DMS114 treated with DMSO at 0.1 percent for 48 hours (cell line): ENCODE measurements around the gene CACNG1.
"Not testable (repeated sequence)": the region's sequence is repeated elsewhere in the genome, so short reads cannot be mapped to it uniquely, and the experiment has no call there.

Experiments used
- DNase-seq: peaks from one replicate; lab custom pipeline; 2025; ENCODE audit not compliant: unreplicated experiment; lab: John Stamatoyannopoulos, UW

CACNG1 gene

DNA sequence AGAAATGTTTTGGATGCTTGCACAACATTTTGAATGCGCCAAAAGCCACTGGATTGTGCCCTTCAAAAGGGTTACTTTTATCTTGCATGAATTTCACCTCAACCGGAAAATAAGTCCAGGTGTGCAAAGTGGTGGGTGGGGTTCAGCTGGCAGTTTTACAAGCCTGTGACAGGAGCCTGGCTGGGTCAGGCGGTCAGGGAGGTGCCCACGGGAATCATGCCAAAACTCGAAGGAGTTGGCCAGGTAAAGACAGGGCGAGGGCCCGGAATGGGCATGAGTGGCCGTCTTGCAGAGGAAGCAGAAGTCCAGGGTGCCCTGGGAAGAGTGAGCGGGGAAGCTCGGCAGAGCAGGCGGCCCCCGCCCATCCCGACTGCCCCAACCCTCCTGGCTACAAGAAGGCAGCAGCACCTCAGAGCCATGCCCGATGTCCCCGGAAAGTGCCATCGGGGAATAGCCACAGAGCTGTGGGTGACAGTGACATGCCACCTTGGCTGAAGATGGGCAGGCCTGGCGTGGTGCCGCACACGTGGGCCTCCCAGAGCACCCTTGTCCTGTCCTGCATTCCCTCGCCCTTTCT is 19.1 kb upstream of the CACNG1 start:
- no peak for DNase-seq

DNA sequence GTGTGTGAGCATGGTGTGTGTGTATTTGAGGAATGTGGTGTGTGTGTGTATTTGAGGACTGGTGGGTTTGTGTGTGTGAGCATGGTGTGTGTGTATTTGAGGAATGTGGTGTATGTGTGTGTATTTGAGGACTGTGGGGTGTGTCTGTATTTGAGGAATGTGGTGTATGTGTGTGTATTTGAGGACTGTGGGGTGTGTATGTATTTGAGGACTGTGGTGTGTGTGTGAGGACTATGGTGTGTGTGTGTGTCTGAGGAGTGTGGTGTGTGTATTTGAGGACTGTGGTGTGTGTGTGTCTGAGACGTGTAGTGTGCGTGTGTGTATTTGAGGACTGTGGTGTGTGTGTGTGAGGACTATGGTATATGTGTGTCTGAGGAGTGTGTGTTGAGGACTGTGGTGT is 18.0 kb upstream of the CACNG1 start:
- DNase-seq: no peak

DNA sequence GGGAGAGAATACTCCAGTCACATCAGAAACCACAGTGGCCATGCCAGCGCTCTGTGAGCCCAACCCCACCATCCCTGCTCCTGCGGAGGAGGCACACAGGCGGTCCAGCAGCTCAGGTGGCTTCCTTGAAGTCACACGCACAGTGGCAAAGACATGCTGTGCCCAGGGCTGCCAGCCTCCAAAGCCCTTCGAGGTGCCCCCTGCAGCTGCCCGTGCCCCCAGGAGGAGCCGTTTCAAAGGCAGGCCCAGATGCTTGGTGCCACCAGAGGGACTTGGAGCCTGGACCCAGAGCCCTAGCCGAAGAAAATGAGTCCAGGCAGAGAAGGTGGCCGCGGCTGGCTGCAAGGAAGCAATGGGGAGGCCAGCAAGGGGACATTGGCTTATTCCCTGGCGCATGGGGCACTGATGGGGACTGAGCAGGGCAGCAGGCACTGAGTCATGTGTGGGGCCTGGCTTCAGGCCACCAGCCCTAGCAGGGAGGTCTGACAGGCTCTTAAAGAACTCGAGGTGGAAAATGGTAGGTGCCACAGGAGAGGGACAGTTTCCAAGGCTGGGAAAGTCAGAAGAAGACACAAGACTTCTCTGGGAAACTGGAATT is 17.2 kb upstream of the CACNG1 start:
- DNase-seq: no peak

DNA sequence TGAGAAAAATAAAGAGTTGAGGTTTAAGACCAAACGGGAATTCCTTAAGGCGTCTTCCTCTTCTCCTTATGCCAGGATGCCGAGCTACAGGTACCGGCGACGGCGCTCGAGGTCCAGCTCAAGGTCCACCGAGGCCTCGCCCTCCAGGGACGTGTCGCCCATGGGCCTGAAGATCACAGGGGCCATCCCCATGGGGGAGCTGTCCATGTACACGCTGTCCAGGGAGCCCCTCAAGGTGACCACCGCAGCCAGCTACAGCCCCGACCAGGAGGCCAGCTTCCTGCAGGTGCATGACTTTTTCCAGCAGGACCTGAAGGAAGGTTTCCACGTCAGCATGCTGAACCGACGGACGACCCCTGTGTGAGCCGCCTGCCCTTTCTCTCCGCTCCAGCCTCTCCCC is 13.7 kb upstream of the CACNG1 start:
- DNase-seq: no peak

DNA sequence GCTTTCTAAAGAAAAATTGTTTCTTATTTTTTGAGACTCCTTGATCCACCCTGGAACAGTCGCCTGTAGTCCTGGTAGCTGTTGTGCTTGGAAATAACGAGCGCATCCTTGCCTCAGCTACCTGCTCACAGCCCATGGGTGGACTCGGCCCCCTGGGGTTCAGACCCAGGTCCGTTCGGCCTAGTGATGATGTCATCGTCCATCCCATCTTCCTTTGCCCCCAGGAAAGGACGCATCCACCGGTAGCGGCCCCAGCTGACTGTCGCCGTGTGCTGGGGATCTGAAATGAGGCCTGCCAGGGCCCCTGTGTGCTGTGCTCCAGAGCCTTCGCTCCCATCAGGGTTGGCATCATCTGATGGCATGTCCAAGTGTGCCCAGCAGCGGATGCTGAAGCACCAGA is 12.0 kb upstream of the CACNG1 start:
- no peak for DNase-seq

DNA sequence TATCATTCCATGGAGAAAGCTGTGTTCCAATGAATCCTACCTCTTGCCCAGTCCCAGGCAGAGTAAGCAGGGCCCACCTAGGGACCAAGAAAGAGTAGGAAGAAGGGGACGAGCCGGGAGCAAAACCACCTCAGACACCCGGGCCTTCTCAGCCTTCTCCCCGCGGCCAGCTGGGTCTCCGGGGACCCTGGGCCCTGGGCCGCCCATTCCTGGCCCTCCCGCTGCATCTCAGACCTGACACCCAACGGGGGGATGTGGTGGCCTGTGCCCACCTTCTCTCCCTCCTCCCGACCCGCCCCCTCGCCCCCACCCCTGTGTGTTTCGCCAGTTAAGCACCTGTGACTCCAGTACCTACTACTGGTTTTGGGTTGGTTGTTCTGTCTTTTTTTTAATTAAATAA is 11.4 kb upstream of the CACNG1 start:
- DNase-seq: no peak

DNA sequence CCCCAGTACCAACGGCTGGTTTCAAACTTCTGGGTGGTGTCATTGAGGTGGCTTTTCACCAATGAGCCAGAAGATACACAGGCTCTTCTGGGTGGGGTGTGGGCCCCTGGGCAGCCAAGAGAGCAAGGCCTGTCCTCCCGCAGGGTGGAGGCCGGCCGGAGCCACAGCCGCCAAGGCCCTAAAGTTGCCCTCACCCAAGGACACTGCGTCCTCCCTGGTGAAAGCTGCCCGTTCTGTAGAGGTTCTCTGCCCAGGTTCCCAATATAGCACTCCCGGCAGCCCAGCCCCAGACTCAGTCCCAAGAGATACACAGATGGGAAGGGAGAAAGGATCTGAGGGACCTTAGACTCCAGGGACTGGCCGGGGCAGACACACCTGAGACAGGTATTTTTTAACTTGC is 10.7 kb upstream of the CACNG1 start:
- DNase-seq: no peak

DNA sequence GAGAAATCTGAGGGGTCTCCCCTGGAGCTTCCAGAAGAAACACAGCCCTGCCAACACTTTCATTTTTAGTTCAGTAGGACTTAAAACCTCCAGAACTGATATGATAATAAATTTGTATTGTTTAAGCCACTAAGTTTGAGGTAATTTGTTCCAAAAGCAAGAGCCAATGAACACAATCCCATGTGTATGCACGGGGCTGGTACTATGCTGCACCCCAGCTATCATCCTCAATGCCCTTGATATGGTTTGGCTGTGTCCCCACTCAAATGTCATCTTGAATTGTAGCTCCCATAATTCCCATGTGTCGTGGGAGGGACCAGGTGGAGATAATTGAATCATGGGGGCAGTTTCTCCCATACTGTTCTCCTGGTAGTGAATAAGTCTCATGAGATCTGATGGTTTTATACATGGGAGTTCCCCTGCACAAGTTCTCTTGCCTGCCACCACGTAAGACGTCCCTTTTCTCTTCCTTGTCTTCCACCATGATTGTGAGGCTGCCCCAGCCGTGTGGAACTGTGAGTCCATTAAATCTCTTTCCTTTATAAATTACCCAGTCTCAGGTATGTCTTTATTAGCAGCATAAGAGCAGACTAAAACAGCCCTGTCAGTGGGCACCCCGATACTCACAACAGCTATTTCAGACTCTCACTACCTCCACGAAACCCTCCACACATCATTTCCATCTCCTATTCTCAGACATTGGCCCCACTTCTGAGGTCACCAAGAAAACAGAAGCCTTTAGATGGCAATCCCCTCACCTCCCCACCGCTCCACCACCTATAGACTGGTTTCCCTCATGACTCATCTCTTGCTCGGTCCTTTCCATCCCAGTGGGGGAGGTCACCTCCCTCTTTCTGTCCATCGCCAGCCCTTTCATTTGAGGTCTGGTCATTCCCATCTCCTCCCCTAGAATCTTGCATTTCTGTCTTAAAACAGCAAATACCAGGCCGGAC is 8.9 kb upstream of the CACNG1 start:
- DNase-seq: no peak

DNA sequence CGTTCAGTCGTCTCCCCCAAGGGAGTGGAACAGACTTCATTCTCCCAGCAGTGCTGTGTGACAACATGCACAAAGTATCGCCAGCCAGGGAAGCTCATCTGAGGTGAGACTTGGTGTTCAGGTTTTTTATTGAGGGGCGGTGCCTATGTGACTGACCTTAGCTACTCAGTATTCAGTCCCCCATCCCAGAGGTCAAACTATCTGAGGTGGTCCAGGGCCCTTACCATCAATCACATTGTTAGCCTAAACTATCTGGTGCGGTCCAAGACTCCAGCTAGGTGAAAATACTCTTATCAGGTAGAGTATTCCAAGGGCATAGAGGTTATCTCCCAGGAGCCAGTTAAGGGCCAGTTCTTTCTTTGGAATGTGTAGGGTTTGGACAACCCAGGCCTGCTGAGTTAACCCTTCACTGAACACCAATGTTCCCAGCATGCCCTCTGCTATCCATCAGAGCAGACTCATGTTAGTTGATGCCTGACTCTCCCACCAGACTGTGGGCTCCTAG is 5.4 kb upstream of the CACNG1 start:
- DNase-seq: no peak

DNA sequence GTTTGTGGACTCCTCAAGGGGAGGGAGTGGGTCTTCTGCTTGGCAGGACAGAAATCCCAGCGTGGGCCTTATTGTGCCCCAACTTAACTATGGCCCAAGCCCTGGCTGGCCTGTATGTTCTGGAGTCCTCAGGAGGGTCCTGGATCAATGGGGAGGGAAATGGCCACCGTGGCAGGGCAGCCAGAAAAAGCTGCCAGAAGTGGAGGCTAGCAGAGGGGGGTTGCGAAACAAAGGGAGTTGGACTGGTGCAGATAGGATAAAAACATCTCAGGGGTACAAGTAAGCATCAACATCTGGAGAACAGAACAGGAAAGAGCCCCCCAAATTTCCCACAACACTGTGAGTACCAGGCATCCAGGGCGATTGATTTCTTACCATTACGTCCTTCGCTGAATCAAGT is 3.7 kb upstream of the CACNG1 start:
- DNase-seq: no peak

DNA sequence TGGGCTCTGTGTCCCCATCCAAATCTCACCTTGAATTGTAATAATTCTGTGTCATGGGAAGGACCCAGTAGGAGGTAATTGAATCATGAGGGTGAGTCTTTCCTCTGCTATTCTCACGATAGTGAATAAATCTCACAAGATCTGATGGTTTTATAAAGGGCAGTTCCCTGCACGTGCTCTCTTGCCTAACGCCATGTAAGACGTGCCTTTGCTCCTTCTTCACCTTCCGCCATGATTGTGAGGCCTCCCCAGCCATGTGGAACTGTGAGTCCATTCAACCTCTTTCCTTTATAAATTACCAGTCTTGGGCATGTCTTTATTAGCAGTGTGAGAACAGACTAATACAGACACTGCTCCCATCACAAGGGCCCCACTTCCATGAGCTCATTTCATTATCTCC is 3.2 kb upstream of the CACNG1 start:
- DNase-seq: not testable (repeated sequence)

DNA sequence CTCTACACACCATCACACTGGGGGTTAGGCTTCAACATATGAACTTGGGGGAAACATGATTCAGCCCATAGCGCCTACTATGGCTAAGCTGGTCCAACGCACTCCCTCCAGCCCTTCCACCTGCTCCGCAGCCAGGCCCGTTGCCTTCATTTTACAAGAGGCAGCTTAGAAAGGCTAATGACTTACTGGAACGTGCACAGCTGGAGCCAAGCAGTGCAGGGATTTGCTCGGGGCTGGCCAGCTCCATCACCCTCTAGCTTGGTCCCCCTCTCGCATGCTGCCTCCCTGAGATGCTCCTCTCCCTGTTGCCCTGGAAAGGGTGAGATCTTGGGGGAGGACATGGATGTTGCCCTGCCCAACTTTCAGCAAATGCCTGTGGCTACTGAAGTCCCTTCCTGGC is 2.8 kb upstream of the CACNG1 start:
- DNase-seq: no peak

DNA sequence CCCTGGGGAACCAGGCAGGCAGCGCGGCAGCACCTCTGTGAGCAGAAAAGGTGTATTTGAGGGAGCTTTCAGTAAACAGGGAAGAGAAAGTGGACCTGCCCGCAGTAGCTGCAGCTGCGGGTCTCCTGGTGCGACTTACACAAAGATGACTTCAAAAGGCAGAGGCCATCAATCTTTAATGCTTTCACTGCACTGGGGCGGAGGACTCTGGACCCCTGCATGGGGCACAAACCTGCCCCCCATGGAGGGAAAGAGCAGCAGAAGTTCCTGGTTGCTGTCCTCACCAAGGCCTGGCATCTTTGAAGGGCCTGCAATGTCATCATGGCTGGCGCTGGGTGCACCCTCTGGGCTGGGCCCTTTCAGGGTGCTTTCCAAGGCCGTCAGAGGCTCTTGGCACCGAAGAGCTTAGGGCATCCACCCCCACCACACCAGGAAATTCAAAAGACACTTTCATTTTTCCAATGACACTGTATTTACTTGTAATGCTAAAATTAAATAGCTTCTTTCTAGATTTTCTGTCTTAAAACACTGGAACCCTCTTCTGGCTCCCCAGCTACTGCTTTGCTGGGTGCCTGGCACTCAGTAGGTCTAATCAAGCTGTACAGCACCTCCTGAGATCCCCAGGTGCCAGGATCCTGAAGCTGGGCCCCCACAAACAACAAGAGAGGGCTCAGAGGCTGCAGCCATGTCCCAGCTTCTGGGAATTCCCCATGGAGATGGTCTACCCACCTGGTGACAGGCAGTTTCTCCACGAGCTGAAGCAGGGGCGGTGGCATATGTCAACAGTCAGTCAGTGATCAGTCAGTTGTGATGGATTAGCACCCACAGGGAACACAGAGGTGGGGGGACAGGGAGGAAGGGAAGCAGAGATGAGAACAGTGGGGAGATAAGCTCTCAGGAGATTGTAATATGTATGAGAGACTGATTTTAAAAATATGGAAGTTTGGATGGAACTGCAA is 2.1 kb upstream of the CACNG1 start:
- no peak for DNase-seq

DNA sequence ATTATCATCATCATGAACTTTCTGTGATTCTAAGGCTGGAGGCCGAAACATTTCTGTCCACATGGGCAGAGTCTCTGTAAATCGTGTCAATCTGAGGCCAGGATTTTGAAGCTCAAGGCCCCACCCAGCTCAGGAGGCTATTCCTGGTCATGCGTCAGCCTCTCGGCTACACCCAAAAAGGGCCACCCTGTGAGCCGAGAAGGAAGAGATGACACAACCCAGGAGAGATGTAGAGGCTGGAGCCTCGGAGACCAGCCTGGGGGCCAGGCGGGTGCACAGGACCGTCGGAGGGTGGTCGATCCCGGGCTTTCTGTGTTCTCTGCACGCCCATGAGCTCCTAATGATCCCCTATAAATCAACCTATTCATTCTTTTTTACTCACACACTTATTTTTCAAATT is 1.1 kb upstream of the CACNG1 start:
- DNase-seq: no peak

DNA sequence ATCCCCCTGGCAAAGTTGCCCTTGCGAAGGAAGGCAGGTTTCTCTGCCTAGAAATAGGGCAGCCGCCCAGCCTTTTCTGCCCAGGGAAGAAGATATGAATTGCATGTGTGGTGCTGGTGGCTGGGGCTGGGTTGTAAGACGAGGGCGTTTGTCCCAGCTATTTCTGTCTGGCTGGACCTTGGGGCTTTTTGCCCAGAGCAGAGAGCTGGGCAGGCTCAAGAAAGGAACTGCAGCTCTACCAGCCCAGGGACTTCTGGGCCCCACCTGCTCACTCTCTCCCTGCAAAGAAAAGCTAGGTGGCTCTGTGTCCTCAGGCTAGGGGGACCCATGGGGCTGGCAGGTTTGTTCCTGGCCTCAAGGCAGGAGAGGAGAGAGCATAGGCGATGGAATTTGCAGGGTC is 586 bp downstream of the CACNG1 start:
- DNase-seq: no peak

DNA sequence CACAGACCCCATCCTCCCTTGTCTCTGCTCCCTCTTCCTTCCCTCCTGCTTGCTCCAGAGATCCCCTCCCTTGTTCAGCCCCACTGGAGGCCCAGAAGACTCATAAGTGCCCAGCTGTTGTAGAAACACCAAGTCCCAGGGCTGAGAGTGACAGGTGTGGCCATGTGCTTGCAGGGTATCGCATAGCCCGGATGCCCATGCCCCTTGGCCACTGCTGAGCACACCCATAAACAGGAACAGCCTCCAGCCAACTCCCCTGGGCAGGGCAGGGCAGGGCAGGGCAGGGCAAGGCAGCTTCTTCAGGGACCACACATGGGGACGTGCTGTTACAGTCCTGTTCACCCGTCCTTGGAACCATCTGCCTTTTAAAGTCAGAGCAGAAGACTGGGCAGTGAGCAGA is 2.0 kb downstream of the CACNG1 start:
- no peak for DNase-seq

DNA sequence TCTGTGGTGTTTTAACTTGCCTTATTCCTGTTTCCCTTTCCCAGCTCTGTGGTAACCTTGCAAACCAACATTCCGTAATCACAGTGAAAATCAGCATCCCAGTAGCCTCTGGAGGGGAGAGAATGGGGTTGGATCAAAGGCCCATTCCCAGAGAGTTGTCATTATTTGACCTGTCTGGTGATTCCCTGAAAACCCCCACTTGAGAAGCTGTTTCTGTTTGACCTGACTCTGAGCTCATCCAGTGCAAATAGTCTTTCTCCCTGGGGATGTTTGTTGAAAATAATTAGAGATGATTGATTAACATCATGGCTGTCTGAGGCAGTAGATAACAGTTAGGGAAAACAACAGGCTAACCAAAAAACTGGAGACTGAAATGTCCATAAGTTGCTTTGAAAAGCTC is 3.0 kb downstream of the CACNG1 start:
- no peak for DNase-seq

DNA sequence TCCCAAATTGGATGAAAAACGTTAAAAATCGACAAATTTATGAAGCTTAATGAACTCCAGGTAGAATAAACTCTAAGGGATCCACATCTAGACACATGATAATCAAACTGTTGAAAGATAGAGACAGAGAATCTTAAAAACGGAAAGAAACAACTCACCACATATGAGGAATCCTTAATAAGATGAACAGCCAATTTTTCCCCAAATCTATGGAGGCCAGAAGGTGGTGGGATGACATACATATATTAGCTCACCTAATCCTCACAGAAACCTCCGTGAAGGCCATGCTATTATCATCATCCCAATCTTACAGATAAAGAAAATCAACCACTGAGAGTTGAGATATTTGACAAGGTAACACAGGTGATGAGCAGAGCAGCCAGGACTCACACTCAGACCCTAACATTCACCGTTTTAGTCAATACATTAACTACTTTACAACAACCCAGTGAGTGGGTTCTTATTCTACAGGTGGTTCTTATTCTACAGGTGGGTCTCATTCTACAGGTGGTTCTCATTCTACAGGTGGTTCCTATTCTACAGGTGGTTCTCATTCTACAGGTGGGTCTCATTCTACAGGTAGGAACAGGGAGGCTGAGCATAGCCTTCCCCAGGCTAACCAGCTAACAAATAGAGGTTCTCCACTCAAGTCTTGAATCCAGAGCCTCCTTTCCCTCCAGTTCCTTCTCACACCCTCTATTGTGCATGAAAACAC is 4.8 kb downstream of the CACNG1 start:
- no peak for DNase-seq

DNA sequence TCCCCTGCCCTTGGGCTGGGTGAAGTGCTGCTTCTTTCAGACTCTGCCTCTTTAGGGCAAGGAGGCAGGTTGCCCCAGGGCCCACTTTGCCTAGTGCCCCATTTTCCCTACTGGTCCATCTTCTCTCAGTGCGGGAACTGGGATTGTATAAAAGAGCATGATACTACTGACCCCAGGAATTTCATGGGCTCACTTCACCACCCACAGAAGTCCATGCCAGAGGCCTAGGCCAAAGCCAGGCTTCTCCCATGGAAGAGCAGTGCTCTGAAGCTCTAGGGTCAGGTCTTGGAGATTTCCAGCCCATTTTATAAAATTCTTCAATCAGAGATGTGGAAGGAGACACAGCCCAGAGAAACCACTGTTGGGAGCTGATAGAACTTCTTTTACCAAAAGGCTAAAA is 5.7 kb downstream of the CACNG1 start:
- DNase-seq: no peak

DNA sequence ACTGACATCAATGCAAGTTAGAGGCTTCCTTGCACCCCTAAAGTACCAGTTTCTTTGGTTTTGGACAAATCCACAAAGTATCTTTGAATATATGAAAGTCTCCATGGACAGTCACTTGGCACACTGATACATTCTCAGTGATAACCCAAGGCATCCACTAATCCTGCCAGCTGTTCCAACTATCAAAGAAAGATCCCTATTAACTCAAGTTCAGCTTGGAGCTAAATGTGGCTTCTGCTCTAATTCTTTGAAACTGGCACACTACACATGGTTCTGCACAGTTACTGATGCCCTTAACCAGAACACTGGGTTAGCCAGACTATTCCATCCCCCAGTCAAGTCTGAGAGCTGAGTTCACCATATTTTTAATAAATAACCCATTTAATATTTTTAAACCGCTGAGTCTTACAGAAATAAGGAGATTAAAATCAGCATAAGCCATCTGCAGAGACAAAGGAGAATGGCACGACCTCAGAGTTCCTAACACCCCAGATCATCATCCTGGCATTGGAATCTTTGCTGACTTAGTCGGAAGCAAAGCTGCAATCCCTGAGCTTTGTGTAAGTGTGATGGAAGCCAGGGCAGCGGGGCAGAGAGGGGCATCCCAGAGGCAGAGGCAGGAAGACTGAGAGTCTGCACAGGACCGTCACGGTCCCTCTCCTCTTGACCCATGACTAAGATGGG is 6.3 kb downstream of the CACNG1 start:
- DNase-seq: no peak
